HG02642 (cell line): Measurements from ENCODE around the gene MYO1B.

ENCODE experiments used
- ATAC-seq: cut with Tn5 transposase; IDR thresholded peaks from one replicate; pipeline ENCODE4 v1.9.1; 2021; ENCODE audit warnings: mild to moderate bottlenecking; ENCODE audit not compliant: unreplicated experiment, poor library complexity

Gene MYO1B

GRCh38 chr2:191385416-191386160 is 140.4 kb downstream of the MYO1B start:
- ATAC-seq: no peak

GRCh38 chr2:191386938-191387536 is 141.8 kb downstream of the MYO1B start:
- no peak for ATAC-seq

GRCh38 chr2:191389288-191389687 is 144.1 kb downstream of the MYO1B start:
- ATAC-seq: no peak

GRCh38 chr2:191391171-191391570 is 146.0 kb downstream of the MYO1B start:
- ATAC-seq: no peak

GRCh38 chr2:191394043-191394442 is 148.8 kb downstream of the MYO1B start:
- no peak for ATAC-seq

GRCh38 chr2:191396794-191397193 is 151.6 kb downstream of the MYO1B start:
- no peak for ATAC-seq

- no peak for ATAC-seq
These were observed 154.4 kb downstream of the MYO1B start for GRCh38 chr2:191399601-191400000.

- ATAC-seq: no peak
These were observed 156.1 kb downstream of the MYO1B start for GRCh38 chr2:191401287-191401686.

GRCh38 chr2:191402966-191403565 is 157.9 kb downstream of the MYO1B start:
- no peak for ATAC-seq

- ATAC-seq: no peak
These were observed 159.4 kb downstream of the MYO1B start for GRCh38 chr2:191404568-191404991.

- no peak for ATAC-seq
These were observed 160.3 kb downstream of the MYO1B start for GRCh38 chr2:191405546-191405945.

GRCh38 chr2:191410646-191411436 is 165.6 kb downstream of the MYO1B start:
- ATAC-seq: no peak

- ATAC-seq: no peak
These were observed 166.3 kb downstream of the MYO1B start for GRCh38 chr2:191411472-191411871.

- no peak for ATAC-seq
These were observed 167.1 kb downstream of the MYO1B start for GRCh38 chr2:191412353-191412752.

- no peak for ATAC-seq
These were observed 169.9 kb downstream of the MYO1B start for GRCh38 chr2:191415101-191415500.

- no peak for ATAC-seq
These were observed 170.7 kb downstream of the MYO1B start for GRCh38 chr2:191415858-191416257.

GRCh38 chr2:191417746-191418145 is 172.5 kb downstream of the MYO1B start:
- ATAC-seq: no peak

- no peak for ATAC-seq
These were observed 176.7 kb downstream of the MYO1B start for GRCh38 chr2:191421950-191422349.

- no peak for ATAC-seq
These were observed 181.8 kb downstream of the MYO1B start for GRCh38 chr2:191427031-191427430.

GRCh38 chr2:191428141-191428540 is 182.9 kb downstream of the MYO1B start:
- ATAC-seq: no peak

- no peak for ATAC-seq
These were observed 185.3 kb downstream of the MYO1B start for GRCh38 chr2:191430476-191430875.
